Erythroblast (primary cell): ENCODE measurements around the gene TIAL1.

Experiments used
- GATA1 ChIP-seq: IDR thresholded peaks from 2 replicates; pipeline ENCODE4 v1.6.1; 2011; ENCODE audit warnings: low read depth, mild to moderate bottlenecking, control low read depth, low read length, moderate library complexity
- POLR2A ChIP-seq: IDR thresholded peaks from 2 replicates; pipeline ENCODE4 v1.6.1; 2011; ENCODE audit warnings: mild to moderate bottlenecking, low read length

- TF ChIP-seq POLR2A (no peak), GATA1 (no peak)
These were observed 42.2 kb upstream of the TIAL1 start for GRCh38 chr10:119638982-119639381.
